ENCODE measurements around the gene PPP4R2. TPM values are rescaled to one million over a fixed set of nuclear protein-coding genes. Genes with fewer than 3 reads are reported as not detected.
A peak's percentile ranks its signal among the peaks of the same experiment; 100 is the strongest.

The PPP4R2 gene
- total and polyA plus RNA-seq, 2 experiments from 2014 or later: 51.0 to 91.4 TPM

- no peak overlapping the region for H3K4me3 ChIP-seq
- DNase-seq (ENCODE audit: low spot score): no peak
- no peaks in the 10 kb centered on the region for H3K36me3 ChIP-seq (replicated peaks; ENCODE audit: insufficient read depth, low read depth)
Observed at GRCh38 chr3:73098026-73098425, 101.4 kb downstream of the PPP4R2 start.

GRCh38 chr3:73098873-73099272 lies 102.3 kb downstream of the PPP4R2 start:
- Histone ChIP-seq H3K27me3 (no peaks in the 10 kb centered on the region), H3K4me3 (no peak overlapping the region), H3K27ac (no peak overlapping the region), H2AFZ (no peak overlapping the region), H3K36me3 (replicated peaks; ENCODE audit: insufficient read depth, low read depth) (no peaks in the 10 kb centered on the region), H3K4me2 (no peak overlapping the region), H3K79me2 (no peaks in the 10 kb centered on the region), H3K9me3 (ENCODE audit: low read depth) (no peaks in the 10 kb centered on the region), H3K9me2 (replicated peaks; ENCODE audit: insufficient read depth) (no peaks in the 10 kb centered on the region), H3K4me1 (ENCODE audit: insufficient read depth) (no peaks in the 10 kb centered on the region), H4K20me1 (ENCODE audit: insufficient read depth, poor library complexity, severe bottlenecking) (no peaks in the 10 kb centered on the region)
- no peak for DNase-seq (ENCODE audit: low spot score)
- 86% methylated on average over 1 of the region's 1 CpG for WGBS (ENCODE audit: low lambda C conversion rate, missing lambda C conversion rate)
- no peak for TF ChIP-seq EZH2phosphoT487 (IDR thresholded peaks at IDR 0.05; ENCODE audit: low read depth, severe bottlenecking, unreplicated experiment)
- TF ChIP-seq CTCF (IDR thresholded peaks at IDR 0.05; ENCODE audit: poor library complexity): no peak
- no peak for TF ChIP-seq EZH2 (IDR thresholded peaks at IDR 0.05; ENCODE audit: borderline replicate concordance)

More at GRCh38 chr3:73098026-73098425, 101.4 kb downstream of the PPP4R2 start:
- Histone ChIP-seq H4K20me1 (ENCODE audit: insufficient read depth, poor library complexity, severe bottlenecking) (no peaks in the 10 kb centered on the region), H3K4me1 (ENCODE audit: insufficient read depth) (no peaks in the 10 kb centered on the region), H3K9me2 (replicated peaks; ENCODE audit: insufficient read depth) (no peaks in the 10 kb centered on the region), H2AFZ (no peak overlapping the region), H3K27ac (no peak overlapping the region), H3K27me3 (no peaks in the 10 kb centered on the region), H3K9me3 (ENCODE audit: low read depth) (no peaks in the 10 kb centered on the region), H3K79me2 (no peaks in the 10 kb centered on the region), H3K4me2 (no peak overlapping the region)
- TF ChIP-seq EZH2phosphoT487 (IDR thresholded peaks at IDR 0.05; ENCODE audit: low read depth, severe bottlenecking, unreplicated experiment) (no peak), CTCF (IDR thresholded peaks at IDR 0.05; ENCODE audit: poor library complexity) (no peak), EZH2 (IDR thresholded peaks at IDR 0.05; ENCODE audit: borderline replicate concordance) (no peak)
- WGBS (ENCODE audit: low lambda C conversion rate, missing lambda C conversion rate): 93% methylated on average over 2 of the region's 2 CpGs

- H3K79me2 ChIP-seq: no peaks in the 10 kb centered on the region
- peak overlapping the region; percentile 41 for H3K27ac ChIP-seq
- H4K20me1 ChIP-seq (ENCODE audit: insufficient read depth, poor library complexity, severe bottlenecking): no peaks in the 10 kb centered on the region
- H3K36me3 ChIP-seq (replicated peaks; ENCODE audit: insufficient read depth, low read depth): no peaks in the 10 kb centered on the region
- 39% methylated on average over 9 of the region's 9 CpGs for WGBS (ENCODE audit: low lambda C conversion rate, missing lambda C conversion rate)
- TF ChIP-seq CTCF (IDR thresholded peaks at IDR 0.05; ENCODE audit: poor library complexity) (peak; percentile 96), EZH2phosphoT487 (IDR thresholded peaks at IDR 0.05; ENCODE audit: low read depth, severe bottlenecking, unreplicated experiment) (no peak)
- H3K4me2 ChIP-seq: peak overlapping the region; percentile 60
- DNase-seq (ENCODE audit: low spot score): peak; percentile 93
- peak overlapping the region; percentile 4 for H2AFZ ChIP-seq
- H3K4me3 ChIP-seq: no peak overlapping the region
- no peaks in the 10 kb centered on the region for H3K27me3 ChIP-seq
- H3K4me1 ChIP-seq (ENCODE audit: insufficient read depth): no peaks in the 10 kb centered on the region
- H3K9me2 ChIP-seq (replicated peaks; ENCODE audit: insufficient read depth): no peaks in the 10 kb centered on the region
- H3K9me3 ChIP-seq (ENCODE audit: low read depth): no peaks in the 10 kb centered on the region
Observed at GRCh38 chr3:73100741-73101559, 104.3 kb downstream of the PPP4R2 start.

All from hepatocyte (in vitro differentiated cells).